Esophagus muscularis mucosa (tissue), 3 donors: ENCODE data around the gene POLDIP3.

Experiments used
- CTCF ChIP-seq, 3 experiments: fragments of 200-600 bp in 2 of 3; fragments of 450-650 bp in 1 of 3; sonication (generic) in 2 of 3; IDR thresholded peaks; one replicate each; pipeline ENCODE4 v1.5.1; 2017 to 2019; ENCODE audit warnings: antibody characterized with exemption in 3 of 3, mild to moderate bottlenecking in 2 of 3, moderate library complexity in 1 of 3
- POLR2A ChIP-seq: fragments of 450-650 bp; IDR thresholded peaks from one replicate; pipeline ENCODE4 v1.6.1; 2017; ENCODE audit warnings: antibody characterized with exemption, moderate library complexity, mild to moderate bottlenecking, low read depth
- POLR2AphosphoS5 ChIP-seq, 2 donors: sonication (generic); formaldehyde crosslinking; IDR thresholded peaks; one replicate each; pipeline ENCODE4 v1.6.1; 2017; ENCODE audit warnings: antibody characterized with exemption in 2 of 2

GRCh38 chr22:42603427-42603826 is 11.3 kb downstream of the POLDIP3 start:
- TF ChIP-seq POLR2A (no peak), CTCF (IDR thresholded peaks at IDR 0.05) (no peak), POLR2AphosphoS5 (IDR thresholded peaks at IDR 0.05) (no peak)
